ENCODE data around the gene PRKACG. TPM values are rescaled to one million over a fixed set of nuclear protein-coding genes. Genes with fewer than 3 reads are reported as not detected.

The PRKACG gene
- polyA plus RNA-seq, 4 donors: 0.05 TPM; not detected in 3

Other genes with a start within 250 kb of the PRKACG start
- gene FXN, start 21.6 kb upstream of the PRKACG start, polyA plus RNA-seq (ENCODE audit: insufficient read length in 4 of 4): 10 to 100 TPM; 20.1 to 22.4 (median 21.4) TPM
- gene TJP2, start 160.2 kb upstream of the PRKACG start, polyA plus RNA-seq (ENCODE audit: insufficient read length in 4 of 4): 100 to 1,000 TPM in 1 of 4 donors, 10 to 100 TPM in 3; 94.7 to 117 (median 97.5) TPM